A549 (cell line): ENCODE results near the gene SCUBE1. TPM values are rescaled to one million over a fixed set of nuclear protein-coding genes. Genes with fewer than 3 reads are reported as not detected.

Experiments used
- ATAC-seq, 2 experiments: fragments of 200-7000 bp in 1 of 2; fragments of >200 bp in 1 of 2; cut with Nextera tagmentation in 1 of 2; cut with Tn5 transposase in 1 of 2; 3 replicates each; pipeline versions ENCODE4 v1.8.0 to v1.9.1; 2018 to 2020; ENCODE audit warnings: mild to moderate bottlenecking in 1 of 2, moderate library complexity in 1 of 2
- CTCF ChIA-PET: fragments of 300-600 bp; sonication (Branson Sonifier 250); formaldehyde crosslinking; extraction: SDS; loops from one replicate; lab custom pipeline; 2021; ENCODE audit warnings: antibody characterized with exemption, inconsistent platforms; lab: Yijun Ruan, JAX
- POLR2A ChIA-PET: fragments of 350-600 bp; formaldehyde crosslinking; extraction: SDS; loops from one replicate; lab custom pipeline; 2021; ENCODE audit warnings: antibody characterized with exemption, inconsistent platforms; lab: Yijun Ruan, JAX
- DNase-seq, 2 experiments: peaks; one replicate each; pipeline versions ENCODE4 v3.0.0 to v3.0.0-alpha.2; 2011 to 2016; ENCODE audit warnings: low read depth in 1 of 2, low spot score in 1 of 2
- FAIRE-seq: peaks from 2 replicates; lab custom pipeline; 2011; peaks lifted over from hg19 to GRCh38; lab: Jason Lieb, UNC
- H3K27ac ChIP-seq, 2 experiments: fragments of >200 bp; sonication (Bioruptor Twin); formaldehyde crosslinking; 3 replicates each; pipeline ENCODE4 v1.5.1; 2016 to 2017
- H3K4me1 ChIP-seq: fragments of >200 bp; sonication (Bioruptor Twin); formaldehyde crosslinking; 3 replicates; pipeline ENCODE4 v1.6.1; 2016
- H3K4me2 ChIP-seq: fragments of >200 bp; sonication (Bioruptor Twin); formaldehyde crosslinking; 3 replicates; pipeline ENCODE4 v1.6.1; 2016
- H3K4me3 ChIP-seq: fragments of >200 bp; sonication (Bioruptor Twin); formaldehyde crosslinking; 3 replicates; pipeline ENCODE4 v1.5.1; 2016
- H3K9me3 ChIP-seq: fragments of >200 bp; sonication (Bioruptor Twin); formaldehyde crosslinking; 3 replicates; pipeline ENCODE4 v1.6.1; 2016
- CEBPB ChIP-seq, 2 experiments: fragments of >200 bp in 1 of 2; sonication (Bioruptor Twin) in 1 of 2; formaldehyde crosslinking in 1 of 2; IDR thresholded peaks; 2 replicates each; pipeline ENCODE4 v1.6.1; 2012 to 2016
- EHF ChIP-seq: fragments of 250-450 bp; sonication (Bioruptor Pico); IDR thresholded peaks from 2 replicates; pipeline ENCODE4 v1.5.0; 2020; ENCODE audit warnings: mild to moderate bottlenecking
- FOSL2 ChIP-seq, 2 experiments: fragments of 450-650 bp in 1 of 2; fragments of >200 bp in 1 of 2; sonication (Bioruptor Twin) in 1 of 2; formaldehyde crosslinking; IDR thresholded peaks; 2 replicates each; pipeline versions ENCODE4 v1.5.0 to v1.6.1; 2016 to 2020; ENCODE audit warnings: mild to moderate bottlenecking in 1 of 2, moderate library complexity in 1 of 2
- HDAC2 ChIP-seq: fragments of 200-600 bp; sonication (generic); IDR thresholded peaks from 2 replicates; pipeline ENCODE4 v1.6.1; 2016
- JUN ChIP-seq, 2 experiments: fragments of >200 bp; sonication (Bioruptor Twin); formaldehyde crosslinking; IDR thresholded peaks; 2 replicates in 1 of 2; 3 replicates in 1 of 2; pipeline ENCODE4 v1.6.1; 2016 to 2017
- ZC3H11A ChIP-seq: fragments of 450-650 bp; IDR thresholded peaks from 2 replicates; pipeline ENCODE4 v1.6.1; 2014; ENCODE audit warnings: antibody characterized with exemption, mild to moderate bottlenecking
- ZFP36 ChIP-seq: fragments of 450-650 bp; IDR thresholded peaks from 2 replicates; pipeline ENCODE4 v1.6.1; 2014; ENCODE audit warnings: borderline replicate concordance; ENCODE audit not compliant: partially characterized antibody
- WGBS: methylation state at CpG from one replicate; pipeline ENCODE4 v1.1.6; 2017; ENCODE audit errors: missing lambda C conversion rate; 5-methylcytosine and 5-hydroxymethylcytosine counted together
- polyA plus RNA-seq, 4 experiments: library from polyadenylated mRNA; depleted of rRNA in 3 of 4; stranded (reverse); fragments of >200 nt; fragmentation: RNase III in 1 of 4; extraction: RNeasy Plus Mini Kit Qiagen cat#74134 plus additional on column Dnase treatment in 1 of 4; gene quantifications; 2 replicates in 3 of 4; 3 replicates in 1 of 4; pipeline ENCODE4 v1.2.3, GENCODE V29; 2011 to 2017

SCUBE1 gene
- polyA plus RNA-seq, 2 of the 4 experiments (the other 2 are of a cell fraction), result 0.01 to 0.12 TPM

- POLR2A ChIA-PET, result interaction anchor here (0.8 kb wide), 1 partner anchor 39 kb away, joined by 7 read pairs; no protein-coding TSS in a partner anchor
- no peak for FAIRE-seq
Observed at GRCh38 chr22:43147821-43148220, 195.4 kb downstream of the SCUBE1 start.

More at GRCh38 chr22:43147821-43148220, 195.4 kb downstream of the SCUBE1 start:
- CTCF ChIA-PET, result no interaction called here
- no peak overlapping the region for H3K4me2 ChIP-seq
- ATAC-seq, result no peak
- no peaks in the 10 kb centered on the region for H3K9me3 ChIP-seq
- DNase-seq, result no peak
- no peak overlapping the region for H3K4me3 ChIP-seq
- 81% methylated on average over 8 of the region's 8 CpGs for WGBS
- H3K27ac ChIP-seq, result no peak overlapping the region
- H3K4me1 ChIP-seq, result peaks cover 6% of the 10 kb centered on the region; the same call in 1 of the 3 replicates
- TF ChIP-seq CEBPB (IDR thresholded peaks at IDR 0.05), result no peak
- no peak for TF ChIP-seq HDAC2
- no peak for TF ChIP-seq EHF (CRISPR knock-in tag)
- no peak for TF ChIP-seq ZFP36
- no peak for TF ChIP-seq JUN (IDR thresholded peaks at IDR 0.05)
- TF ChIP-seq FOSL2 (IDR thresholded peaks at IDR 0.05), result no peak
- no peak for TF ChIP-seq FOSL2 (CRISPR knock-in tag; IDR thresholded peaks at IDR 0.05)
- TF ChIP-seq ZC3H11A, result no peak

Other genes starting within 250 kb of the SCUBE1 start
- gene BIK, start 232.6 kb downstream of the SCUBE1 start, polyA plus RNA-seq (2011; rRNA removed), result 0.30 and 0.88 TPM in 2 replicates
- 0.54 to 0.80 TPM (median 0.54 TPM) in 3 replicates for gene BIK, start 232.6 kb downstream of the SCUBE1 start, polyA plus RNA-seq (2017; fragmentation: RNase III; extraction: RNeasy Plus Mini Kit Qiagen cat#74134 plus additional on column Dnase treatment)
- gene MCAT, start 200.0 kb downstream of the SCUBE1 start, polyA plus RNA-seq (2011; rRNA removed), result 11.8 and 13.4 TPM in 2 replicates
- gene MCAT, start 200.0 kb downstream of the SCUBE1 start, polyA plus RNA-seq (2017; fragmentation: RNase III; extraction: RNeasy Plus Mini Kit Qiagen cat#74134 plus additional on column Dnase treatment), result 14.0 to 15.9 TPM (median 15.5 TPM) in 3 replicates
- 42.4 and 43.2 TPM in 2 replicates for gene TSPO, start 191.8 kb downstream of the SCUBE1 start, polyA plus RNA-seq (2011; rRNA removed)
- gene TSPO, start 191.8 kb downstream of the SCUBE1 start, polyA plus RNA-seq (2017; fragmentation: RNase III; extraction: RNeasy Plus Mini Kit Qiagen cat#74134 plus additional on column Dnase treatment), result 83.2 to 94.4 TPM (median 93.9 TPM) in 3 replicates
- gene TTLL12, start 156.2 kb downstream of the SCUBE1 start, polyA plus RNA-seq (2011; rRNA removed), result 8.6 and 9.5 TPM in 2 replicates
- gene TTLL12, start 156.2 kb downstream of the SCUBE1 start, polyA plus RNA-seq (2017; fragmentation: RNase III; extraction: RNeasy Plus Mini Kit Qiagen cat#74134 plus additional on column Dnase treatment), result 17.8 to 19.8 TPM (median 18.7 TPM) in 3 replicates
- not detected in 2 replicates for gene MPPED1, start 68.6 kb upstream of the SCUBE1 start, polyA plus RNA-seq (2011; rRNA removed)
- gene MPPED1, start 68.6 kb upstream of the SCUBE1 start, polyA plus RNA-seq (2017; fragmentation: RNase III; extraction: RNeasy Plus Mini Kit Qiagen cat#74134 plus additional on column Dnase treatment), result not detected in 3 replicates